ENCODE results near the gene TAF1C. TPM values are rescaled to one million over a fixed set of nuclear protein-coding genes. Genes with fewer than 3 reads are reported as not detected.

The TAF1C gene
- total and polyA plus RNA-seq, 9 donors, result 14.1 to 89.0 (median 58.4) TPM

DNA sequence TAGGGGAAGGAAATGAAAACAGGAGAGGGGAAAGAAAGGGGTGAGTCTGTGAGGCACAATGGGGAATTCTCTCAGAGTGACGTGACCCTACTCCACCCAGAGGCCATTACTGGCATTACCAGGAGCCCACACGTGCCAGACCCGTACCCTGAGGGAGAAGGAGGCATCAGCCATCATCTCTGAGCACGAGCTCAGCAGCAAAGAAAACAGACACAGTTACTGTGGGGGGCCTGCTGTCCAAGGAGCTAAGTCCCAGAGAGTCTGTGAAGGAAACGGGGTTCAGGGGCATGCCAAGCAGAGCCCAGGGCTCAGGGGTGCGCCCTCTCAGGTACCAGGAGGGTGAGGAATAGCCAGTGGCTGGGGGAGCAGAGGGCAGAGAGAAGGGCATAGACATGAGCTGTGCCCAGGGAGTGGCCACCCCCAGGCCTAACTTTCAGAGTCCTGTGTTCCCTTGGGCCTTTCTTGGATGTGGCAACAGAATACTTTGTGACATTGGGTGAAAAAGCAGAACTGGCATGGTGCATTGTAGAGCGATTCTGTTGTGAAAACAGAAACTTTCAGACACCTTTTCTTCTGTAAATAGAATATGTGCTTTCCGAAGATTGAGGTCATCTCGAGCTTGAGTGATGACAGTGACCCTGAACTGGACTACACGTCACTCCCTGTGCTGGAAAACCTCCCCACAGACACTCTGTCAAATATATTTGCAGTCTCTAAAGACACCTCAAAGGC lies 11.3 kb downstream of the TAF1C start:
- 32 to 57% (median 50%) methylated on average over 10 of the region's 10 CpGs for WGBS, 3 donors
- Histone ChIP-seq H3K27ac (peak overlapping the region in 1 of 2 donors; percentile 44), H3K4me1 (ENCODE audit: insufficient read depth) (peaks cover 16% of the 10 kb centered on the region), H3K36me3 (no peaks in the 10 kb centered on the region), H3K27me3 (no peaks in the 10 kb centered on the region), H3K9me3 (no peaks in the 10 kb centered on the region), H3K4me3 (no peak overlapping the region)
- intact Hi-C loops (cut with DNase I), result loop anchor here in 1 of 4 donors (5.0 to 10.0 kb wide), 3 partner anchors 43 to 211 kb away; partner anchors contain the start of gene NECAB2
- TF ChIP-seq, protein P1, sequence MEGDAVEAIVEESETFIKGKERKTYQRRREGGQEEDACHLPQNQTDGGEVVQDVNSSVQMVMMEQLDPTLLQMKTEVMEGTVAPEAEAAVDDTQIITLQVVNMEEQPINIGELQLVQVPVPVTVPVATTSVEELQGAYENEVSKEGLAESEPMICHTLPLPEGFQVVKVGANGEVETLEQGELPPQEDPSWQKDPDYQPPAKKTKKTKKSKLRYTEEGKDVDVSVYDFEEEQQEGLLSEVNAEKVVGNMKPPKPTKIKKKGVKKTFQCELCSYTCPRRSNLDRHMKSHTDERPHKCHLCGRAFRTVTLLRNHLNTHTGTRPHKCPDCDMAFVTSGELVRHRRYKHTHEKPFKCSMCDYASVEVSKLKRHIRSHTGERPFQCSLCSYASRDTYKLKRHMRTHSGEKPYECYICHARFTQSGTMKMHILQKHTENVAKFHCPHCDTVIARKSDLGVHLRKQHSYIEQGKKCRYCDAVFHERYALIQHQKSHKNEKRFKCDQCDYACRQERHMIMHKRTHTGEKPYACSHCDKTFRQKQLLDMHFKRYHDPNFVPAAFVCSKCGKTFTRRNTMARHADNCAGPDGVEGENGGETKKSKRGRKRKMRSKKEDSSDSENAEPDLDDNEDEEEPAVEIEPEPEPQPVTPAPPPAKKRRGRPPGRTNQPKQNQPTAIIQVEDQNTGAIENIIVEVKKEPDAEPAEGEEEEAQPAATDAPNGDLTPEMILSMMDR (IDR thresholded peaks at IDR 0.05), result peak in 1 of 3 donors; percentile 68
- TF ChIP-seq EP300 (IDR thresholded peaks at IDR 0.05) (no peak), POLR2A (IDR thresholded peaks at IDR 0.05) (peak; percentile 16)
- peak in 3 of 5 donors; percentile 51 to 78 (median 61) for DNase-seq

- intact Hi-C loops (cut with DNase I), result loop anchor here in 1 of 4 donors (10.0 kb wide), 2 partner anchors 90 to 210 kb away; partner anchors contain the start of gene NECAB2
- TF ChIP-seq EP300 (IDR thresholded peaks at IDR 0.05), result no peak
- TF ChIP-seq POLR2A (IDR thresholded peaks at IDR 0.05), result no peak
- TF ChIP-seq, protein P1 (IDR thresholded peaks at IDR 0.05), result no peak
- no peaks in the 10 kb centered on the region for H3K36me3 ChIP-seq
- H3K4me3 ChIP-seq, result no peak overlapping the region
- no peak for DNase-seq
- H3K9me3 ChIP-seq, result no peaks in the 10 kb centered on the region
- WGBS, 3 donors, result 65 to 83% (median 71%) methylated on average over 11 of the region's 11 CpGs
- no peak overlapping the region for H3K27ac ChIP-seq
- H3K4me1 ChIP-seq (ENCODE audit: insufficient read depth), result peaks cover 16% of the 10 kb centered on the region
- H3K27me3 ChIP-seq, result no peaks in the 10 kb centered on the region
These were observed 12.5 kb downstream of the TAF1C start for GRCh38 chr16:84174396-84174795.

DNA sequence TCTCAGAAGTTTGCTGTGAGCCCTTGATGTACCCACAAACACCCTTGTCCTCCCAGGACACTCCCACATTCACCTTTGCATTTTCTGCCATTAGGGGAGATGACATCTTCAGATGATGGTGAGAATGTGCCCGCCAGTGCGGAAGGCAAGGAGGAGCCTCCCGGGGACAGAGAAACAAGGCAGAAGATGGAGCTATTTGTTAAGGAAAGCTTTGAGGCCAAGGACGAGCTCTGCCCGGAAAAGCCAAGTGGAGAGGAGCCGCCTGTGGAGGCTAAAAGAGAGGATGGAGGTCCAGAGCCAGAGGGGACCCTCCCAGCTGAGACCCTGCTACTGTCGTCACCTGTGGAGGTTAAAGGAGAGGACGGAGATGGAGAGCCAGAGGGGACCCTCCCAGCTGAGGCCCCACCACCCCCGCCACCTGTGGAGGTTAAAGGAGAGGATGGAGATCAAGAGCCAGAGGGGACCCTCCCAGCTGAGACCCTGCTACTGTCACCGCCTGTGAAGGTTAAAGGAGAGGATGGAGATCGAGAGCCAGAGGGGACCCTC lies 17.0 kb downstream of the TAF1C start:
- TF ChIP-seq, protein P1 (IDR thresholded peaks at IDR 0.05), result no peak
- TF ChIP-seq EP300 (IDR thresholded peaks at IDR 0.05) (no peak), POLR2A (IDR thresholded peaks at IDR 0.05) (no peak)
- H3K27ac ChIP-seq, result no peak overlapping the region
- DNase-seq, result no peak
- no peaks in the 10 kb centered on the region for H3K36me3 ChIP-seq
- H3K4me1 ChIP-seq (ENCODE audit: insufficient read depth), result no peaks in the 10 kb centered on the region
- WGBS, 3 donors, result 70 to 77% (median 75%) methylated on average over 11 of the region's 11 CpGs
- no peak overlapping the region for H3K4me3 ChIP-seq
- no peaks in the 10 kb centered on the region for H3K27me3 ChIP-seq
- no peaks in the 10 kb centered on the region for H3K9me3 ChIP-seq
- intact Hi-C loops (cut with DNase I), result loop anchor here in 1 of 4 donors (10.0 kb wide), 2 partner anchors 85 to 205 kb away; partner anchors contain the start of gene NECAB2

- H3K27ac ChIP-seq, result no peak overlapping the region
- no peaks in the 10 kb centered on the region for H3K4me1 ChIP-seq (ENCODE audit: insufficient read depth)
- no peak overlapping the region for H3K4me3 ChIP-seq
- H3K36me3 ChIP-seq, result no peaks in the 10 kb centered on the region
- H3K27me3 ChIP-seq, result no peaks in the 10 kb centered on the region
- intact Hi-C loops (cut with DNase I), result no loop called here
- H3K9me3 ChIP-seq, result no peaks in the 10 kb centered on the region
- TF ChIP-seq POLR2A (IDR thresholded peaks at IDR 0.05), result no peak
- no peak for TF ChIP-seq EP300 (IDR thresholded peaks at IDR 0.05)
- TF ChIP-seq, protein P1 (IDR thresholded peaks at IDR 0.05), result no peak
- 80 to 83% (median 80%) methylated on average over 13 of the region's 13 CpGs for WGBS, 3 donors
- no peak for DNase-seq
These were observed 19.8 kb downstream of the TAF1C start for GRCh38 chr16:84166796-84167695.
